IPS-20b (cell line): ENCODE results near the gene DIS3L2.
"Not testable (repeated sequence)": the region's sequence is repeated elsewhere in the genome, so short reads cannot be mapped to it uniquely, and the experiment has no call there.

Experiments used
- H3K27ac ChIP-seq: one replicate; pipeline ENCODE4 v1.5.1; 2013; ENCODE audit warnings: low read length
- H3K27me3 ChIP-seq: 2 replicates; pipeline ENCODE4 v1.6.1; 2013; ENCODE audit warnings: mild to moderate bottlenecking, low read length, inconsistent platforms; ENCODE audit not compliant: insufficient read depth
- H3K36me3 ChIP-seq: 2 replicates; pipeline ENCODE4 v1.6.1; 2013; ENCODE audit warnings: low read depth, mild to moderate bottlenecking, inconsistent platforms, low read length, moderate library complexity; ENCODE audit not compliant: insufficient read depth
- H3K4me1 ChIP-seq: 2 replicates; pipeline ENCODE4 v1.6.1; 2013; ENCODE audit warnings: mild to moderate bottlenecking, control low read depth, inconsistent platforms, low read length, moderate library complexity; ENCODE audit not compliant: insufficient read depth
- H3K4me3 ChIP-seq: 2 replicates; pipeline ENCODE4 v1.5.1; 2013; ENCODE audit warnings: mild to moderate bottlenecking, low read length, inconsistent platforms
- H3K9ac ChIP-seq: 2 replicates; pipeline ENCODE4 v1.6.1; 2013; ENCODE audit warnings: low read depth, mild to moderate bottlenecking, inconsistent platforms, low read length, moderate library complexity
- H3K9me3 ChIP-seq: 2 replicates; pipeline ENCODE4 v1.6.1; 2013; ENCODE audit warnings: mild to moderate bottlenecking, low read depth, low read length, inconsistent platforms; ENCODE audit not compliant: insufficient read depth

The DIS3L2 gene

DNA sequence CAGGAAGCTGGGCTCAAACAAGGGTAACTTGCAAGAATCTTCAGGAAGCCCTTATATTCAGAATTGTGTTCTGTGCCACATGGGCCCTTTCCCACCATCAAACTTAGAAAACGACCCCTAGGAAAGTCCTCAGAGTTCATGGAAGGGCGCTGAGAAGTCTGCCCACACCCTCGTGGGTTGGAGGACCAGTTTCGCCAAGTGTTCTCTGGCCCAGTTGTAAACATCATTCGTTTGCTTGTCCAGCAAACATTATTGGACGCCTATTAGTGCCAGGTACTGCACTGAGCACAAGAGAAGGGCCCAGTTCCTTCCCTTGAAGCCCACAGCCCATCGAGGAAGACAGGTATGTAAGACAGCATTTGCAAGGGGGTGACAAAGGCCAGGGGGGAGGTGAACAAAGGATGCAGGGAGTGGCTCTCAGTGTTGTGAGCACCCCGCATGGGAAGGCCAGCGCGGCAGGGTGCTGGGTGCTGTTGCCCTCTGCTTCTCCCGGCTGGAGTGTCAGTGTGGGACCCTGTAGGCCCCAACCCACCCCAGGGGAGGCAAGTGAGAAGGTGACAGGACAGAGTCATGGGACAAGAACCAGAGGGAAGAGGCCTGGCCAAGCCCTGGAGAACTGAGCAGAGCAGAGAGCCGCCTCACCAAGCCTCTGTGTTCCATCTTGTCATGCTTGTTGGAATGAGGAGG is 356.8 kb downstream of the DIS3L2 start:
- Histone ChIP-seq H3K9me3 (peaks cover 3% of the 10 kb centered on the region), H3K4me1 (no peaks in the 10 kb centered on the region), H3K27ac (no peak overlapping the region), H3K4me3 (no peak overlapping the region), H3K36me3 (no peaks in the 10 kb centered on the region), H3K9ac (no peak overlapping the region), H3K27me3 (no peaks in the 10 kb centered on the region)

DNA sequence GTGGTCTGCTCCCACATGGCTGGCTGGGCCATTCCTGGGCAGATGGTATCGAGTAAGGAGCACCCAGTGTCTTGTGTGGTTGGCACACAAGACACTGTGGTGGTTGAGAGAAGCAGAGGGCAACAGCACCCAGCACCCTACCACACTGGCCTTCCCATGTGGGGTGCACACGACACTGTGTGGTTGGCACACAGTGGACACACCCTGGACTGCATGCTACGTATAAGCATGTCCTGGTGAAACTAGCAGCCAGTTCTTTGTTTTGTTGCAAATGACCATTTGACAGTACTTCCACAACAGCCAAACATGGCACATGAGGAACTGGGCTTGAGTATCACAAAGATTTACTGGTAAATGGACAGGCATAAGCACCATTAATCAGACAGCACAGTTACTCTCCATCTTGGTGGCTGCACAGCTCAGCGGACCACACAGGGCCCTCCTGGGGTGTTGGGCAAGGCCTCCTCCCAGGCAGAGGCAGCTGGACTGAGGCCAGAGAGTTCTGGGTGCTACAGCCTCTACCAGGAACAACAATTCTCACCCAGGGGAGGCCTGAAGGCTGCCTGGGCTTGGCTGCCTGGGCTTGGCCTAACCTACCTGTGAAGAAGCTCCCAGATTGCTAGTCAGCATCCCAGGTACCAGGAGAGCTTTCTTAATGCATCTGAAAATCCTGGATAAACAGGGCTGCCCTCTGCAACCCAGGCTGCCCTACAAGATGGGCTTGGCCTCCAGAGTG is 357.7 kb downstream of the DIS3L2 start:
- Histone ChIP-seq H3K36me3 (no peaks in the 10 kb centered on the region), H3K27ac (no peak overlapping the region), H3K9ac (no peak overlapping the region), H3K27me3 (no peaks in the 10 kb centered on the region), H3K9me3 (no peaks in the 10 kb centered on the region), H3K4me1 (no peaks in the 10 kb centered on the region), H3K4me3 (no peak overlapping the region)

DNA sequence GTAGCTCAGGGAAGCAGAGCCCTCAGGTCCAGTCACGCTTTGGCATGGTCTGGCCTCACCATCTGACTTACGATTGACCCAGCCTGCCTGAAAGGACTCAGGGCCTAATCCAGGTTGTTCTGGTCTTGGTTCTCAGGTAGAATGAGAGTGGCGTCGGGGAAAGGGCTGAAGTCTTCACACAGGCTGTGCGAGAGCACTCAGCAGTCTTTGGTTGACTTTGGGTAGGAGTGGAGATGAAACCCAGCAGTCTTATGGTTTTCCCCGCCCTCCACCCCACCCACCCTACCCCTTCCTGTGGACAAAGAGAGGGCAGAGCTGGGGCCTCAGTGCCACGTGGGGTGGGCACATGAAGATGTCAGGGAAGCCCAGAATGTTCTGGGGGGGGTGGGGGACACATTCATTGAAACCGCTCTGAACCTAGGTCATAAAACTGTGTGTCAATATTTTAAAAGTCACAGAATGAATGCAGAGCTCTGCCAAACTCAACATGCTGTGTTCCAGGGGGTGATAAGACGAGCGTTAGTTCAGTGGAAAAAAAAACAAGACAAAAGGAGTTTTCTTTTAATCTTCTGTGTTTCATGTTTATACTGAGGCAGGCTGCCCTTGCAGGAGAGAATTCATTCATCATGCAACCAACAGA is 358.4 kb downstream of the DIS3L2 start:
- Histone ChIP-seq H3K9ac (no peak overlapping the region), H3K4me1 (no peaks in the 10 kb centered on the region), H3K4me3 (no peak overlapping the region), H3K27me3 (no peaks in the 10 kb centered on the region), H3K36me3 (no peaks in the 10 kb centered on the region), H3K9me3 (no peaks in the 10 kb centered on the region), H3K27ac (no peak overlapping the region)

DNA sequence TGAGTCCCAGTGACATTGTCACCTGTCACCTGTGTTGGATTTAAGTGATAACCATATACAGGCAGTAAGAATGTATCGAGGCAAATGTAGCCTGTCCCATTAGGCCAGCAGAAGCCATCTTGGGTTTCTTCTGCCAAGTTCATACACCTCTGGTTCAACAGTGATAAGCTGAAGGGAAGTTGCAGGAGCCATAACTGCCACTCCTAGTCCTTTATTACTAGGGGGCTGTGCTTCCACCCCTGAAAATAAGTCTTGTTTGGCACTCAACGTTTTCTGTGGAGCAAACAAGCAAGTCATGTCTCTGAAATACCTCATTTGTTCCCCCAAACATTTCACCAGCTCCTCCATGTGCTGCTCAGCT is 358.9 kb downstream of the DIS3L2 start:
- no peak overlapping the region for H3K4me3 ChIP-seq
- H3K27me3 ChIP-seq: no peaks in the 10 kb centered on the region

DNA sequence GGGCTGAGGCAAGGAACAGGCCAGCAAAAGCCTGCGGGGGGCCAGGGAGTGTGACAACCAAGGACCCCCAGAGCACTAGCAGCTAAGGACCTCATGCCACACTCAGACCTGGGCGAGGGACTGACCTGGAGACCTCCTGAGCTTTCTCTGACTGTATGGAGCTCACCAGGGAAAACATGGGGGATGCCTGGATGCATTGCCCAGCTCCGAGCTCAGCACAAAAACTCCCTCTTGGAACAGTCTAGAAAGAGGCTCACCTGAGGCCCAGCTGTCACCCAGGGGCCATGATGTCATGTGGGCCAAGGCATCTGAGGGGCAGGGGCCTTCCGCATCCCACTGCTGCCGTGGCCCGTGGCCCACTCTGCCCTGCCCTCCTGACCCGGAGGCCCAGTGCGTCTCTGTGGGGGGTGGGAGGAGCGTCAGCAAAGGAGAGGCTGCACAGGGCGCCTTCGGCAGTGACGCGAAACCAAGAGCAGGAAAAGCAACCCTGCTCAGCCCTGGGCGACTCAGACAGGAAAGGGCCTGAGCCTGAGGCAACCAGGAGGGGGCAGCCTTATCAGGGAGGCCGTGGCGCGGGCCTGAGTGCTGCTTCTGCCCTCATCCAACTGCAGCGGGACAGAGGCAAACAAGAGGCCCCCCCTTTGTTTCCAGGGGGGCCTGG is 359.8 kb downstream of the DIS3L2 start:
- Histone ChIP-seq H3K27me3 (no peaks in the 10 kb centered on the region), H3K4me1 (no peaks in the 10 kb centered on the region), H3K9ac (no peak overlapping the region), H3K9me3 (no peaks in the 10 kb centered on the region), H3K36me3 (no peaks in the 10 kb centered on the region), H3K27ac (no peak overlapping the region), H3K4me3 (no peak overlapping the region)

More for the DNA sequence above, 358.9 kb downstream of the DIS3L2 start:
- H3K9ac ChIP-seq: no peak overlapping the region
- H3K27ac ChIP-seq: no peak overlapping the region
- no peaks in the 10 kb centered on the region for H3K9me3 ChIP-seq
- no peaks in the 10 kb centered on the region for H3K4me1 ChIP-seq
- no peaks in the 10 kb centered on the region for H3K36me3 ChIP-seq

DNA sequence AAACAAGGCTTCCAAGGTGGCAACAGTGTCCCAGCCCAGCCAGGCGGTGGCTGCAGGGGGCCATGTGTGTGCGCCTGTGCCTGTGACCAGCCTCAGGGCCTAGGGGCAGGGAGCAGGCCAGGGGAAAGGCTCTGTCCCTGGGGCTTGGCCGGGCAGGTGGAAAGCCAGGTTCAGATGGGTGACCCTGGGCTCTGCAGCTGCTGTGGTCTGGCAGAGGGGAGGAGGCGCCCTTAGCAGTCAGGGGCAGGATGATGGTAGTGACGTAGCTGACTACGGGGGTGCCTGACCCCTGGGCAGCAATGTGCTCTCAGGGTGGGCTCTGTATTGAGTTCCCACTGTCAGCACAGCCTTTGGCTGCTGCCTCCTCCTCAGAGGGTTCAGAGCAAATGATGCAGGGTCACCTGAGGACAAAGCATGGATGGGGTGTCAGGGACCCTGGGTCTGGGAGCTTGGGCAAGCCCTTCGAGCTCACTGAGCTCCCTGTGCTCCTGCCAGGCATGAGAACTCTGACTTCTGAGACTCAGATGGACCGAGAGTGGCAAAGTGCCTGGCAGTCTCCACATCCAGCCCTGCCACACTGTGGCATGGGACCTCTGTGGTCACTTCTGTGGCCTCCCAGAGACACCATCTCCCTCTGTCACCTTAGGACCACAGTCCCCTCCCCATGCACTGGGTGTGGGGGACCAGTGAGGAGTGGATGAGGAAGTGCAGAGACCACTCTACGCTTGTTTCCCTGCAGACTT is 360.5 kb downstream of the DIS3L2 start:
- Histone ChIP-seq H3K36me3 (no peaks in the 10 kb centered on the region), H3K9me3 (no peaks in the 10 kb centered on the region), H3K4me1 (no peaks in the 10 kb centered on the region), H3K4me3 (no peak overlapping the region), H3K9ac (no peak overlapping the region), H3K27ac (no peak overlapping the region), H3K27me3 (no peaks in the 10 kb centered on the region)

DNA sequence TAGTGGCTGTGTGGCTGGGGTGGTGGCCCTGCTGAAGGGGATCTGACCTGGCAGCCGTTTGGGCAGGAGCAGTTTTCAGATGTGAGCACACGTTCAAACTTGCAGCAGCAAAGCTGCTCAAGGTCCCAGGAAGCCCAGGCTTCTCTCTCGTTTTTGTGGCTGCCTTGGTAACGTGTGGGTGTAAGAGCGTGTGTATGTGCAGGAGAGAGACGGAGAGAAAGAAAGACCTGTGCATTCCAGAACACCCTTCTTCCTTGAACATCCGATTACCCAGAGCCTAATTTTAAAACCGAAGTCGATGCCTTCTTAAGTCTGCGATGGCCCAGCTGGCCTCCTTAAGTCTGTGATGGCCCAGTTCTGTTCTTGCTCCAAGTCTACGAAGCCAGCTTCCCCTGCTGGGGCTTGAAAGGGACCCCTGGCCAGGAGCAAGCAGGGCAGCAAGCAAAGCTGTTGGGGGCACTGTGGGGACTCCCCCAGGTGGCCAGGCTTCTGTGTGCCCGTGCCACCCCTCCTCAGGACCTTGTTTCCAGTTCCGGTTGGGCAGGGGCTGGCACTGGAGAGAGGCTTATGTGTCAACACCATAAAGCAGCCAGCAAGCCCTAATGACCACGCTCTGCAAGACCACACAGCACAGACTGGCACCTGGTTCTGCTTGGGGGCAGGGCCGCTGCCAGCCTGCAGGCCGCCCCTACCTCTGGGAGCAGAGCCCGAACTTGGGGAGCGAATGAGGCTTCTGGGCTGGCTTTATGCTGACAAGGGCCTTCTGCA is 361.2 kb downstream of the DIS3L2 start:
- Histone ChIP-seq H3K36me3 (no peaks in the 10 kb centered on the region), H3K4me3 (no peak overlapping the region), H3K27ac (no peak overlapping the region), H3K27me3 (no peaks in the 10 kb centered on the region), H3K4me1 (no peaks in the 10 kb centered on the region), H3K9ac (no peak overlapping the region), H3K9me3 (no peaks in the 10 kb centered on the region)

DNA sequence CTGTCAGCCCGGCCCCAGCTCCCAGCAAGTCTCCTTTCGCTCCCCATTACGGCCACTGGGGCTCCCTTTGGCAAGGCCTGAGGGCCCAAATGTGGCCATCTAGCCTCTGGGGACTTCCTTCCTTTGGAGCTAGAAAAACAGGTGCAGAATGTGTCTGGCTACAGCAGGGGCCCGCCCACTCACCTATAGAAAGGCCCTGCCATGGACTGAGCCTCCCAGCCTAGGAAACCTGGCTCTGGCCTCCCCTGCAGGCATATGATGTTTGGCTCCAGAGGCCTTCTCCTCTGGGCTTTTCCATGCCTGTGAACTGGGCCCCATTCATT is 361.8 kb downstream of the DIS3L2 start:
- H3K36me3 ChIP-seq: no peaks in the 10 kb centered on the region
- H3K4me3 ChIP-seq: no peak overlapping the region
- H3K27ac ChIP-seq: no peak overlapping the region
- H3K27me3 ChIP-seq: no peaks in the 10 kb centered on the region
- H3K9ac ChIP-seq: no peak overlapping the region
- no peaks in the 10 kb centered on the region for H3K4me1 ChIP-seq
- no peaks in the 10 kb centered on the region for H3K9me3 ChIP-seq

DNA sequence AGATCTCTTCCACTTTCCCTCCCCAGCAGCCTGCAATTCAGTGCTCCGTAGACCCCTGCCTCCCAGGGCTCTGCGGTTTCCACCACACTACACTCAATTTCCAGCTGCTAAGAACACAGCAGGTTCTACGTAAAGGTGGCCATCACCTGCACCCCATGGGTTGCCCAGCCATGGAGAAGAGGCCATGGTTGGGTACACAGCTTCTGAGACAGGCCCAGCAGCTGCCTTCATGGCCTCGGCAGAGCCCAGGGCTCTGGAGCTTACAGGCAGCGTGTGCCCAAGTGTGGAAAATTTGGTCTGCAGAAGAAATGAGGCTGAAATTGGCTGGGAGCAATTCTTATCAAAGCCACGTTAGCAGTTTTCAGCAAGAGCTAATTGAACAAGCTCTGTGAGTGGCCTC is 362.5 kb downstream of the DIS3L2 start:
- H3K27me3 ChIP-seq, H3K9me3 ChIP-seq, H3K4me3 ChIP-seq, H3K27ac ChIP-seq, H3K4me1 ChIP-seq, H3K9ac ChIP-seq, H3K36me3 ChIP-seq: not testable (repeated sequence)

DNA sequence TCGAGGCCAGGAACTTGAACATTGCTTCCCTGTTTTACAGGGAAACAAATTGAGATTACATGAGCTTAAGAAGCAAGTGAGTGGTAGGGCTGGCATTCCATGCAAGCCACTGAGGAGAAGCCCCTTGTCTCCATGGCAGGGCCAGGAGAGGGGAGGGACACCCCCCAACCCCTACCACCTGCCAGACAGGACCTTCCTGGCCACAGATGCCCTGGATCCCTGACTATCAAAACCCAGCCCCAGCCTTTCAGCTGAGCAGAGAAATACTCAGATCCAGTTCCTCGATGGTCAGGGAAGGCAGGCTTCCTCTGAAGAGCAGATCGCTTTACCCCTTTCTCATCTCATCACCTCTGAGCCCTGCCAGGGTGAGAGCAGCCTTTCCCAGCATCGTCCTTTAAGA is 363.3 kb downstream of the DIS3L2 start:
- Histone ChIP-seq H3K9ac (no peak overlapping the region), H3K4me3 (no peak overlapping the region), H3K27ac (no peak overlapping the region), H3K36me3 (no peaks in the 10 kb centered on the region), H3K27me3 (no peaks in the 10 kb centered on the region), H3K9me3 (no peaks in the 10 kb centered on the region), H3K4me1 (peaks cover under 1% of the 10 kb centered on the region; the same call in 1 of the 2 replicates)
